HCT116 (cell line): ENCODE data around the gene FBP1. TPM values are rescaled to one million over a fixed set of nuclear protein-coding genes. Genes with fewer than 3 reads are reported as not detected.
A peak's percentile ranks its signal among the peaks of the same experiment; 100 is the strongest.

Source experiments
- ATAC-seq: fragments of 200-7000 bp; cut with Tn5 transposase; 2 replicates; pipeline ENCODE4 v1.9.1; 2020; ENCODE audit warnings: mild to moderate bottlenecking, moderate library complexity
- BruUV-seq: library from RNA; stranded (reverse); fragments of 400-500 nt; replicated peaks from 2 replicates; lab custom pipeline; 2021; lab: Mats Ljungman, UMichigan
- CTCF ChIA-PET: fragments of 300-600 bp; sonication (Branson Sonifier 250); formaldehyde crosslinking; loops from one replicate; lab custom pipeline; 2021; ENCODE audit warnings: antibody characterized with exemption; lab: Charles Lee
- POLR2A ChIA-PET: fragments of 300-600, 350-600 bp; sonication (Branson Sonifier 250); formaldehyde crosslinking; loops from one replicate; lab custom pipeline; 2021; ENCODE audit warnings: antibody characterized with exemption; lab: Charles Lee
- RAD21 ChIA-PET, 2 experiments: fragments of 300-600 bp; sonication (Branson Sonifier 250); formaldehyde crosslinking; loops; one replicate each; lab custom pipeline; 2023; ENCODE audit warnings: low total read pairs in 2 of 2; ENCODE audit not compliant: uncharacterized antibody in 2 of 2, unreplicated experiment in 2 of 2, low non-redundant PET in 1 of 2; lab: Charles Lee
- DNase-seq: peaks from one replicate; pipeline ENCODE4 v3.0.0-alpha.2; 2010; ENCODE audit warnings: low read depth, low spot score
- H2AFZ ChIP-seq: fragments of 200-600 bp; shearing (Covaris generic), sonication (generic); 2 replicates; pipeline ENCODE4 v1.6.1; 2017; ENCODE audit warnings: low read depth, mixed run types, mixed read lengths, antibody characterized with exemption, low read length; ENCODE audit not compliant: poor library complexity, severe bottlenecking
- H3K27ac ChIP-seq: 2 replicates; pipeline ENCODE4 v1.5.1; 2012; ENCODE audit warnings: low read depth, low read length
- H3K27me3 ChIP-seq: fragments of 200-600 bp; sonication (generic); 2 replicates; pipeline ENCODE4 v1.6.1; 2016; ENCODE audit warnings: mixed run types, low read length, mixed read lengths; ENCODE audit not compliant: insufficient read depth
- H3K36me3 ChIP-seq, 2 experiments: fragments of 200-500 bp in 1 of 2; fragments of 200-600 bp in 1 of 2; sonication (Bioruptor generic) in 1 of 2; sonication (generic) in 1 of 2; 2 replicates each; pipeline versions ENCODE4 v1.5.1 to v1.6.1; 2014 to 2016; ENCODE audit warnings: low read length in 2 of 2, inconsistent platforms in 1 of 2, mixed read lengths in 1 of 2, mixed run types in 1 of 2; ENCODE audit not compliant: insufficient read depth in 2 of 2, control insufficient read depth in 1 of 2
- H3K4me1 ChIP-seq, 2 experiments: fragments of 200-600 bp in 1 of 2; sonication (generic) in 1 of 2; 2 replicates each; pipeline versions ENCODE4 v1.5.1 to v1.6.1; 2012 to 2017; ENCODE audit warnings: low read length in 2 of 2, inconsistent platforms in 1 of 2, mild to moderate bottlenecking in 1 of 2, mixed read lengths in 1 of 2, mixed run types in 1 of 2, moderate library complexity in 1 of 2; ENCODE audit not compliant: insufficient read depth in 2 of 2, control insufficient read depth in 1 of 2
- H3K4me2 ChIP-seq: fragments of 200-600 bp; sonication (generic); 2 replicates; pipeline ENCODE4 v1.6.1; 2017; ENCODE audit warnings: mixed run types, low read length, mixed read lengths
- H3K4me3 ChIP-seq, 2 experiments: fragments of 200-600 bp in 1 of 2; sonication (generic) in 1 of 2; replicated peaks in 1 of 2; 2 replicates each; pipeline ENCODE4 v1.5.1; 2011 to 2016; ENCODE audit warnings: low read length in 2 of 2, control low read depth in 1 of 2, low read depth in 1 of 2, mild to moderate bottlenecking in 1 of 2, mixed read lengths in 1 of 2, mixed run types in 1 of 2
- H3K79me2 ChIP-seq: fragments of 200-600 bp; sonication (generic); 2 replicates; pipeline ENCODE4 v1.6.1; 2017; ENCODE audit warnings: mild to moderate bottlenecking, mixed run types, low read length, moderate library complexity, mixed read lengths; ENCODE audit not compliant: insufficient read depth
- H3K9ac ChIP-seq: fragments of 200-600 bp; sonication (generic); 2 replicates; pipeline ENCODE4 v1.6.1; 2016; ENCODE audit warnings: low read length, mixed read lengths
- H3K9me2 ChIP-seq: fragments of 200-600 bp; sonication (generic), shearing (Covaris generic); 2 replicates; pipeline ENCODE4 v1.6.1; 2017; ENCODE audit warnings: mixed run types, mild to moderate bottlenecking, moderate library complexity; ENCODE audit not compliant: insufficient read depth
- H3K9me3 ChIP-seq, 2 experiments: fragments of 200-500 bp in 1 of 2; fragments of 200-600 bp in 1 of 2; sonication (Bioruptor generic) in 1 of 2; sonication (generic) in 1 of 2; 2 replicates each; pipeline ENCODE4 v1.6.1; 2014 to 2017; ENCODE audit warnings: low read length in 2 of 2, mixed read lengths in 2 of 2, inconsistent platforms in 1 of 2, low read depth in 1 of 2, mild to moderate bottlenecking in 1 of 2, mixed run types in 1 of 2, moderate library complexity in 1 of 2; ENCODE audit not compliant: control insufficient read depth in 1 of 2, insufficient read depth in 1 of 2
- H4K20me1 ChIP-seq: fragments of 200-600 bp; sonication (generic), shearing (Covaris generic); 2 replicates; pipeline ENCODE4 v1.6.1; 2017; ENCODE audit warnings: mixed run types, mild to moderate bottlenecking, moderate library complexity; ENCODE audit not compliant: insufficient read depth
- CBX3 ChIP-seq: IDR thresholded peaks from 2 replicates; pipeline ENCODE4 v1.6.1; 2012; ENCODE audit warnings: low read depth
- EGR1 ChIP-seq: IDR thresholded peaks from 2 replicates; pipeline ENCODE4 v1.6.1; 2012; ENCODE audit warnings: low read depth
- EZH2phosphoT487 ChIP-seq: fragments of 200-600 bp; IDR thresholded peaks from 2 replicates; pipeline ENCODE4 v1.6.1; 2018; ENCODE audit warnings: antibody characterized with exemption, borderline replicate concordance
- JUND ChIP-seq: IDR thresholded peaks from 2 replicates; pipeline ENCODE4 v1.6.1; 2012
- POLR2A ChIP-seq: IDR thresholded peaks from 2 replicates; pipeline ENCODE4 v1.7.0; 2011; ENCODE audit warnings: borderline replicate concordance; ENCODE audit not compliant: insufficient read depth, insufficient read length; ENCODE audit errors: extremely low read depth
- POLR2AphosphoS5 ChIP-seq: IDR thresholded peaks from 2 replicates; pipeline ENCODE4 v1.6.1; 2011; ENCODE audit warnings: mild to moderate bottlenecking, low read depth, low read length, moderate library complexity
- RAD21 ChIP-seq: IDR thresholded peaks from 2 replicates; pipeline ENCODE4 v1.6.1; 2012; ENCODE audit warnings: low read depth, mild to moderate bottlenecking
- SP1 ChIP-seq: IDR thresholded peaks from 2 replicates; pipeline ENCODE4 v1.6.1; 2012; ENCODE audit warnings: low read depth
- SRF ChIP-seq: IDR thresholded peaks from 2 replicates; pipeline ENCODE4 v1.6.1; 2012; ENCODE audit warnings: low read depth
- TCF7L2 ChIP-seq: IDR thresholded peaks from 2 replicates; pipeline ENCODE4 v1.7.0; 2011; ENCODE audit warnings: borderline replicate concordance, inconsistent platforms; ENCODE audit not compliant: insufficient read depth, insufficient read length; ENCODE audit errors: extremely low read depth
- YY1 ChIP-seq: IDR thresholded peaks from 2 replicates; pipeline ENCODE4 v1.6.1; 2011; ENCODE audit warnings: low read length, low read depth, moderate library complexity, mild to moderate bottlenecking; ENCODE audit not compliant: insufficient replicate concordance; ENCODE audit errors: extremely low read depth
- ZFX ChIP-seq: fragments of 450-650 bp; IDR thresholded peaks from 2 replicates; pipeline ENCODE4 v1.6.1; 2017
- intact Hi-C: fragments of 100-400 bp; cut with micrococcal nuclease; formaldehyde crosslinking; loops from 2 replicates; pipeline ENCODE4 v1.10.0; 2022
- total RNA-seq: library from RNA; stranded (reverse); gene quantifications from one replicate; pipeline ENCODE4 v1.2.1, GENCODE V29; 2021; ENCODE audit not compliant: unreplicated experiment
- TF ChIP-seq, protein P1 (sequence below), 3 experiments: fragments of 200-600 bp in 1 of 3; sonication (generic) in 1 of 3; IDR thresholded peaks in 2 of 3; conservative IDR thresholded peaks in 1 of 3; 2 replicates each; pipeline ENCODE4 v1.5.1; 2012 to 2017; ENCODE audit warnings: low read depth in 2 of 3, low read length in 2 of 3, antibody characterized with exemption in 1 of 3, borderline replicate concordance in 1 of 3, control low read depth in 1 of 3, mild to moderate bottlenecking in 1 of 3, mixed read lengths in 1 of 3, mixed run types in 1 of 3, moderate library complexity in 1 of 3; ENCODE audit not compliant: insufficient read depth in 1 of 3
- TF ChIP-seq, protein P2 (sequence below): IDR thresholded peaks from 2 replicates; pipeline ENCODE4 v1.6.1; 2012

FBP1 gene
- total RNA-seq, 1 experiment from 2014 or later, result 0.42 TPM

DNA sequence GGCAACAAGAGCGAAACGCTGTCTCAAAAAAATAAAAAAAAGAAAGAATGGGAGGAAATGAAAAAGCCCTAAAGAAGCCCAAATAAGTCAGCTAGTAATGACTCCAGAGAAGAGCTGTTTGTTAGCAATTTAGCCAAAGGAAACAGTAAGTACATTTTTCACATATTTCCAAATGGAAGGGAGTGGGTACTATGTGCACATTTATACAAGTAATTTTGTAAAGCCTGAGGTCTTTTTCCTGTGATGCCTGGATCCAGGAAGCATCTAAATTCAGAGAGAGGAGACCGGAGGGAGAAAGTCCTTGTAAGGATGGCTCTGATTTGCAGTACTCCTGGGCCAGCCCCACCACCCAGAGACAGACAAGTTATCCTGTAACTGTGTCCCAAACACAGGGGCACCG is 14.7 kb downstream of the FBP1 start:
- ATAC-seq (no peak), DNase-seq (no peak)
- POLR2A ChIA-PET, result no interaction called here
- BruUV-seq, result no TSS peak
- no peak overlapping the region for H3K9ac ChIP-seq
- no peaks in the 10 kb centered on the region for H3K4me1 ChIP-seq
- H3K4me2 ChIP-seq, result no peak overlapping the region
- no peaks in the 10 kb centered on the region for H3K27me3 ChIP-seq
- H3K27ac ChIP-seq, result no peak overlapping the region
- intact Hi-C loops, result no loop called here
- no peaks in the 10 kb centered on the region for H4K20me1 ChIP-seq
- H3K9me2 ChIP-seq, result no peaks in the 10 kb centered on the region
- RAD21 ChIA-PET, result no interaction called here
- no peaks in the 10 kb centered on the region for H3K9me3 ChIP-seq
- H3K4me3 ChIP-seq, result no peak overlapping the region
- H3K36me3 ChIP-seq, result no peaks in the 10 kb centered on the region
- TF ChIP-seq, protein P1, sequence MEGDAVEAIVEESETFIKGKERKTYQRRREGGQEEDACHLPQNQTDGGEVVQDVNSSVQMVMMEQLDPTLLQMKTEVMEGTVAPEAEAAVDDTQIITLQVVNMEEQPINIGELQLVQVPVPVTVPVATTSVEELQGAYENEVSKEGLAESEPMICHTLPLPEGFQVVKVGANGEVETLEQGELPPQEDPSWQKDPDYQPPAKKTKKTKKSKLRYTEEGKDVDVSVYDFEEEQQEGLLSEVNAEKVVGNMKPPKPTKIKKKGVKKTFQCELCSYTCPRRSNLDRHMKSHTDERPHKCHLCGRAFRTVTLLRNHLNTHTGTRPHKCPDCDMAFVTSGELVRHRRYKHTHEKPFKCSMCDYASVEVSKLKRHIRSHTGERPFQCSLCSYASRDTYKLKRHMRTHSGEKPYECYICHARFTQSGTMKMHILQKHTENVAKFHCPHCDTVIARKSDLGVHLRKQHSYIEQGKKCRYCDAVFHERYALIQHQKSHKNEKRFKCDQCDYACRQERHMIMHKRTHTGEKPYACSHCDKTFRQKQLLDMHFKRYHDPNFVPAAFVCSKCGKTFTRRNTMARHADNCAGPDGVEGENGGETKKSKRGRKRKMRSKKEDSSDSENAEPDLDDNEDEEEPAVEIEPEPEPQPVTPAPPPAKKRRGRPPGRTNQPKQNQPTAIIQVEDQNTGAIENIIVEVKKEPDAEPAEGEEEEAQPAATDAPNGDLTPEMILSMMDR (IDR thresholded peaks at IDR 0.05 in 2 of 3, conservative IDR thresholded peaks at IDR 0.05 in 1 of 3; ENCODE audit: borderline replicate concordance in 1 of 3, insufficient read depth in 1 of 3, low read depth in 2 of 3, low read length in 2 of 3), result no peak
- TF ChIP-seq SP1 (no peak), YY1 (no peak), EGR1 (no peak), SRF (no peak), TCF7L2 (no peak), JUND (no peak), POLR2AphosphoS5 (no peak)
- CTCF ChIA-PET, result interaction anchor here (1.1 kb wide), 1 partner anchor 44 kb away, joined by 3 read pairs; no protein-coding TSS in a partner anchor
- no peak overlapping the region for H2AFZ ChIP-seq
- no peaks in the 10 kb centered on the region for H3K79me2 ChIP-seq

DNA sequence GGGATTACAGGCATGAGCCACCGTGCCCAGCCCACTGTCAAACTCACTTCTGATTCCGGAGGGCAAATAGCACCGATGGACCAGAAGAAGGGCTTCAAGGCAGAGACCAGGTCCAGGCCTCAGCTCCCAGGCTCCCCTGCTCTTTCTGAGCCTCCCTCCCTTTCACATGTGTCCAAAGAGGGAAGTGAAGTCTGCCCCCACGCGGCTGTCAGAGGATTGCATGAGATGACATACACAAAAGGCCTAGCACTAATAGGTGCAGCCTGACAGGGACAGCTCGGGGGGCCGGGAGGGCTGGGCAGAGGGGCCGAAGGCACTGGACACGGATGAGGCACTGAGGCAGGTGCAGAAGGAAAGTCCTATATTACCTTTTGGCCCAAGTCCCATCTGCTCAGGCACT is 16.1 kb downstream of the FBP1 start:
- POLR2A ChIA-PET, result interaction anchor here (0.7 kb wide), 1 partner anchor 69 kb away, joined by 3 read pairs; the partner anchor contains the start of gene PCAT7
- H4K20me1 ChIP-seq, result no peaks in the 10 kb centered on the region
- no peaks in the 10 kb centered on the region for H3K4me1 ChIP-seq
- no peaks in the 10 kb centered on the region for H3K9me2 ChIP-seq
- H3K27ac ChIP-seq, result no peak overlapping the region
- CTCF ChIA-PET, result interaction anchor here (0.6 to 1.8 kb wide), 5 partner anchors 9 to 929 kb away, joined by 3 to 9 read pairs (median 5); partner anchors contain the start of gene PCAT7
- H3K79me2 ChIP-seq, result no peaks in the 10 kb centered on the region
- BruUV-seq, result no TSS peak
- intact Hi-C loops, result no loop called here
- peak overlapping the region; percentile 82 for H2AFZ ChIP-seq
- ATAC-seq, result peak; percentile 98
- TF ChIP-seq ZFX (peak; percentile 74), RAD21 (peak; percentile 57; the same call in 1 of the 2 replicates), EZH2phosphoT487 (no peak), POLR2AphosphoS5 (peak; percentile 20; the same call in 1 of the 2 replicates), CBX3 (peak; percentile 70; the same call in 1 of the 2 replicates), SRF (no peak), POLR2A (no peak)
- TF ChIP-seq, protein P1 (IDR thresholded peaks at IDR 0.05 in 2 of 3, conservative IDR thresholded peaks at IDR 0.05 in 1 of 3; ENCODE audit: borderline replicate concordance in 1 of 3, insufficient read depth in 1 of 3, low read depth in 2 of 3, low read length in 2 of 3), result peak; percentile 57 to 80 (median 73)
- TF ChIP-seq, protein P2, sequence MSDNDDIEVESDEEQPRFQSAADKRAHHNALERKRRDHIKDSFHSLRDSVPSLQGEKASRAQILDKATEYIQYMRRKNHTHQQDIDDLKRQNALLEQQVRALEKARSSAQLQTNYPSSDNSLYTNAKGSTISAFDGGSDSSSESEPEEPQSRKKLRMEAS, result peak; percentile 93
- no peak overlapping the region for H3K4me3 ChIP-seq
- peak; percentile 59 for DNase-seq
- RAD21 ChIA-PET, result no interaction called here
- H3K9ac ChIP-seq, result no peak overlapping the region
- no peak overlapping the region for H3K4me2 ChIP-seq
- H3K27me3 ChIP-seq, result no peaks in the 10 kb centered on the region
- H3K36me3 ChIP-seq, result no peaks in the 10 kb centered on the region
- H3K9me3 ChIP-seq, result no peaks in the 10 kb centered on the region
